Keratinocyte (primary cell): ENCODE measurements around the gene TNNT2.

Experiments used
- CTCF ChIP-seq, 3 experiments: IDR thresholded peaks in 1 of 3; conservative IDR thresholded peaks in 1 of 3; optimal IDR thresholded peaks in 1 of 3; 2 replicates in 2 of 3; 3 replicates in 1 of 3; pipeline versions ENCODE3 to v1.5.1; 2011; ENCODE audit warnings: low read length in 3 of 3, mild to moderate bottlenecking in 3 of 3, moderate library complexity in 2 of 3, control low read depth in 1 of 3, inconsistent platforms in 1 of 3; ENCODE audit not compliant: insufficient read depth in 2 of 3; ENCODE audit errors: extremely low read depth in 1 of 3
- EZH2 ChIP-seq: IDR thresholded peaks from one replicate; pipeline ENCODE4 v1.6.1; 2012; ENCODE audit warnings: inconsistent platforms, mild to moderate bottlenecking, low read length, moderate library complexity

- TF ChIP-seq CTCF (optimal IDR thresholded peaks at IDR 0.05 in 1 of 3, IDR thresholded peaks at IDR 0.05 in 1 of 3, conservative IDR thresholded peaks at IDR 0.05 in 1 of 3; ENCODE audit: extremely low read depth in 1 of 3, insufficient read depth in 2 of 3, low read length in 3 of 3) (no peak), EZH2 (no peak)
These were observed 2.3 kb upstream of the TNNT2 start for GRCh38 chr1:201379733-201380242.
